Neural cell (in vitro differentiated cells): ENCODE measurements around the gene FBL. TPM values are rescaled to one million over a fixed set of nuclear protein-coding genes. Genes with fewer than 3 reads are reported as not detected.
"Not testable (repeated sequence)": the region's sequence is repeated elsewhere in the genome, so short reads cannot be mapped to it uniquely, and the experiment has no call there.

Source experiments
- H2AFZ ChIP-seq: fragments of 200-600, 300-800 bp; sonication (generic), shearing (Covaris generic); 2 replicates; pipeline ENCODE4 v1.6.0; 2014; ENCODE audit warnings: low read depth, mild to moderate bottlenecking, antibody characterized with exemption, low read length, moderate library complexity
- H3F3A ChIP-seq: fragments of 200-600 bp; shearing (Covaris generic); 2 replicates; pipeline ENCODE4 v1.6.1; 2016; ENCODE audit warnings: mild to moderate bottlenecking, moderate library complexity, mixed read lengths, antibody characterized with exemption, low read length; ENCODE audit not compliant: insufficient read depth, poor library complexity, severe bottlenecking
- H3K27ac ChIP-seq: fragments of 200-600, 300-800 bp; sonication (generic), shearing (Covaris generic); 2 replicates; pipeline ENCODE4 v1.5.1; 2014; ENCODE audit warnings: mild to moderate bottlenecking, low read length, moderate library complexity
- H3K27me3 ChIP-seq: fragments of 300-800, 200-600 bp; sonication (generic), shearing (Covaris generic); 2 replicates; pipeline ENCODE4 v1.6.0; 2014; ENCODE audit warnings: mild to moderate bottlenecking, low read depth, low read length, moderate library complexity; ENCODE audit not compliant: insufficient read depth
- H3K36me3 ChIP-seq: fragments of 300-800, 200-600 bp; sonication (generic), shearing (Covaris generic); 2 replicates; pipeline ENCODE4 v1.5.1; 2014; ENCODE audit warnings: mild to moderate bottlenecking, antibody characterized with exemption, low read length, moderate library complexity; ENCODE audit not compliant: insufficient read depth
- H3K4me2 ChIP-seq: fragments of 300-800, 200-600 bp; sonication (generic), shearing (Covaris generic); 2 replicates; pipeline ENCODE4 v1.6.0; 2014; ENCODE audit warnings: mild to moderate bottlenecking, low read length
- H3K4me3 ChIP-seq: fragments of 300-800, 200-600 bp; sonication (generic), shearing (Covaris generic); 2 replicates; pipeline ENCODE4 v1.5.1; 2014; ENCODE audit warnings: mild to moderate bottlenecking, low read length, moderate library complexity
- H3K79me2 ChIP-seq: fragments of 200-600 bp; shearing (Covaris generic); replicated peaks from 2 replicates; pipeline ENCODE4 v1.6.0; 2014; ENCODE audit warnings: mild to moderate bottlenecking, low read length, moderate library complexity; ENCODE audit not compliant: insufficient read depth
- H3K9ac ChIP-seq: fragments of 300-800, 200-600 bp; sonication (generic), shearing (Covaris generic); 2 replicates; pipeline ENCODE4 v1.6.1; 2016; ENCODE audit warnings: mild to moderate bottlenecking, low read length, mixed read lengths
- H3K9me2 ChIP-seq: fragments of 200-600 bp; shearing (Covaris generic); 2 replicates; pipeline ENCODE4 v1.6.1; 2016; ENCODE audit warnings: mild to moderate bottlenecking, low read length, mixed read lengths; ENCODE audit not compliant: insufficient read depth
- H3K9me3 ChIP-seq: fragments of 200-600, 300-800 bp; sonication (generic), shearing (Covaris generic); 2 replicates; pipeline ENCODE4 v1.6.1; 2016; ENCODE audit warnings: mild to moderate bottlenecking, mixed run types, low read length, moderate library complexity, mixed read lengths
- H4K20me1 ChIP-seq: fragments of 200-600 bp; shearing (Covaris generic); 2 replicates; pipeline ENCODE4 v1.6.1; 2016; ENCODE audit warnings: mild to moderate bottlenecking, mixed run types; ENCODE audit not compliant: insufficient read depth
- CTCF ChIP-seq: fragments of 450-650 bp; IDR thresholded peaks from 2 replicates; pipeline ENCODE4 v1.5.1; 2014; ENCODE audit warnings: antibody characterized with exemption, mild to moderate bottlenecking, moderate library complexity; ENCODE audit not compliant: poor library complexity, severe bottlenecking
- EP300 ChIP-seq: fragments of 450-650 bp; conservative IDR thresholded peaks from 2 replicates; pipeline ENCODE4 v1.6.1; 2014; ENCODE audit warnings: antibody characterized with exemption, mild to moderate bottlenecking, moderate library complexity; ENCODE audit not compliant: poor library complexity, severe bottlenecking
- EZH2 ChIP-seq: fragments of 200-600, 300-800 bp; shearing (Covaris generic), sonication (generic); IDR thresholded peaks from 2 replicates; pipeline ENCODE4 v1.6.1; 2014; ENCODE audit warnings: antibody characterized with exemption, low read length, borderline replicate concordance, mild to moderate bottlenecking; ENCODE audit not compliant: insufficient read depth, poor library complexity, severe bottlenecking
- MXI1 ChIP-seq: fragments of 450-650 bp; conservative IDR thresholded peaks from 2 replicates; pipeline ENCODE4 v1.6.1; 2014; ENCODE audit warnings: antibody characterized with exemption, mild to moderate bottlenecking; ENCODE audit not compliant: poor library complexity, severe bottlenecking
- POLR2AphosphoS5 ChIP-seq: IDR thresholded peaks from 2 replicates; pipeline ENCODE4 v1.6.1; 2012
- RAD21 ChIP-seq: fragments of 450-650 bp; conservative IDR thresholded peaks from 2 replicates; pipeline ENCODE4 v1.6.1; 2014; ENCODE audit warnings: antibody characterized with exemption, mild to moderate bottlenecking, moderate library complexity
- REST ChIP-seq: IDR thresholded peaks from 2 replicates; pipeline ENCODE4 v1.6.1; 2012; ENCODE audit warnings: borderline replicate concordance
- SMC3 ChIP-seq: fragments of 450-650 bp; conservative IDR thresholded peaks from 2 replicates; pipeline ENCODE4 v1.6.1; 2014; ENCODE audit warnings: antibody characterized with exemption, mild to moderate bottlenecking, moderate library complexity; ENCODE audit not compliant: poor library complexity
- TAF1 ChIP-seq: IDR thresholded peaks from 2 replicates; pipeline ENCODE4 v1.6.1; 2012; ENCODE audit warnings: low read depth
- polyA minus RNA-seq: library from RNA; depleted of rRNA, polyadenylated mRNA; stranded (reverse); fragments of >200 nt; gene quantifications from 2 replicates; pipeline ENCODE4 v1.2.3, GENCODE V29; 2014
- polyA plus RNA-seq: library from polyadenylated mRNA; depleted of rRNA; stranded (reverse); fragments of >200 nt; gene quantifications from 2 replicates; pipeline ENCODE4 v1.2.3, GENCODE V29; 2014

FBL gene
- 79.6 and 84.7 TPM in 2 replicates for polyA plus RNA-seq
- polyA minus RNA-seq: 44.3 and 46.2 TPM in 2 replicates

GRCh38 chr19:39845933-39846677 lies at the start of gene FBL:
TSS of gene FBL (minus strand) at chr19:39846379. CDS start at chr19:39846300, 79 bp downstream.
- H3K27ac ChIP-seq: peak within 1 kb of the TSS; percentile 88
- H3K79me2 ChIP-seq: peaks cover 33% of the 10 kb centered on the region

GRCh38 chr19:39895096-39895495 lies 48.9 kb upstream of the FBL start:
- not testable (repeated sequence) for H3K27ac ChIP-seq, H2AFZ ChIP-seq, H3K9me2 ChIP-seq

More at GRCh38 chr19:39845933-39846677, at the start of gene FBL:
- no peaks in the 10 kb centered on the region for H3K9me2 ChIP-seq
- no peaks in the 10 kb centered on the region for H3K27me3 ChIP-seq
- H3K36me3 ChIP-seq: no peaks in the 10 kb centered on the region
- peak within 1 kb of the TSS; percentile 100 for H2AFZ ChIP-seq
- TF ChIP-seq POLR2AphosphoS5 (peak; percentile 94), SMC3 (no peak), REST (peak; percentile 76), MXI1 (peak; percentile 99), CTCF (no peak), EZH2 (no peak), EP300 (no peak), TAF1 (peak; percentile 74), RAD21 (no peak)
- no peaks in the 10 kb centered on the region for H3F3A ChIP-seq
- no peaks in the 10 kb centered on the region for H4K20me1 ChIP-seq
- H3K9ac ChIP-seq: peak within 1 kb of the TSS; percentile 82
- no peaks in the 10 kb centered on the region for H3K9me3 ChIP-seq
- peak within 1 kb of the TSS; percentile 95 for H3K4me3 ChIP-seq
- peak within 1 kb of the TSS; percentile 98 for H3K4me2 ChIP-seq

GRCh38 chr19:39894236-39894606 lies 48.0 kb upstream of the FBL start:
- H3K27ac ChIP-seq, H3F3A ChIP-seq, H3K27me3 ChIP-seq, H3K9ac ChIP-seq, H4K20me1 ChIP-seq, H2AFZ ChIP-seq, H3K79me2 ChIP-seq, H3K4me2 ChIP-seq, H3K9me3 ChIP-seq, H3K9me2 ChIP-seq, H3K4me3 ChIP-seq, H3K36me3 ChIP-seq: not testable (repeated sequence)

More at GRCh38 chr19:39895096-39895495, 48.9 kb upstream of the FBL start:
- H3K4me2 ChIP-seq, H3F3A ChIP-seq, H3K36me3 ChIP-seq, H4K20me1 ChIP-seq, H3K9me3 ChIP-seq, H3K27me3 ChIP-seq, H3K4me3 ChIP-seq, H3K9ac ChIP-seq, H3K79me2 ChIP-seq: not testable (repeated sequence)

- H3K9me2 ChIP-seq, H4K20me1 ChIP-seq, H3K4me3 ChIP-seq, H2AFZ ChIP-seq, H3K4me2 ChIP-seq, H3F3A ChIP-seq, H3K36me3 ChIP-seq, H3K9ac ChIP-seq, H3K27me3 ChIP-seq, H3K9me3 ChIP-seq, H3K27ac ChIP-seq, H3K79me2 ChIP-seq: not testable (repeated sequence)
Observed at GRCh38 chr19:39893366-39894235, 47.4 kb upstream of the FBL start.
